HG03175 (cell line): Measurements from ENCODE around the gene INAFM1.
A peak's percentile ranks its signal among the peaks of the same experiment; 100 is the strongest.

Experiments
- ATAC-seq: cut with Tn5 transposase; IDR thresholded peaks from one replicate; pipeline ENCODE4 v1.9.1; 2021; ENCODE audit warnings: mild to moderate bottlenecking, moderate library complexity; ENCODE audit not compliant: unreplicated experiment

Gene INAFM1

DNA sequence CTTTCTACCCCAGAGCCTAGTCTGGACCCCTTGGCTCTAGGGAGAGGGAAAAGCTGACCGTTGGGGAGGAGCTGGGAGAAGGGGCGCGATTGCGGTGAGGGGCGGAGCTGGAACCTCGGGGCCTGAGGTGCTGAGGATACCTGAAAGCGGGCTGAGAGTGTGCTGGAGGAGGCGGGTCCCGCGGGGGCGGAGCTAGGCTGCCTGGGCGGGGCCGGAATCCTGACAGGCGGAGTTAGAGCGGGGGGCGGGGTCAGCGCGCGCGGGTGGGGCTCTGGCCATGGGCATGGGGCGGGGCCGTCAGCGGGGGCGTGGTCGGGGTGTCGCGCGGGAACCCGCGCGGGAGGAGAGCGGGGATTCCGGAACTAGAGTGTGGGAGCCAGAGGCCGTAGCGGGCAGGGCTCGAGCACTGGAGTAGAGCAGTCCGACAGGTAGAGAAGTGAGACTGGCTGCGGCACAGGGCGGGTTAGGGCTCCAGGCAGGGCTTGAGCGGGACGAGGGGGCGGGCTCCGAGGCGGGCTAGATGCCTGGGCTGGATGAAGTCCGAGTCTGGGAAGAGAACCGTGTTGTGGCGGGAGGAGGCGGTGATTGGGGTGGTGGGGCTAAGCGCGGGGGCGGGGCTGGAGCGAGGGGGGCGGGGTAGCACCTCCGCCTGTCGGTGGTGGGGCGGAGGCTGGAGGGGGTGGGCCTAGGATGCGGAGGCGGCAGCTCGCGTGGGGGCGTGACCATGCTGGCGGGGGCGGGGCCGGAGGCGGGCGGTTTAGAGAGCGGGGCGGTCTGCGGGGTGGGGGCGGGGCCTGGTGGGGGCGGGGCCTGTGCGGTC, at the start of gene INAFM1:
Gene INAFM1, plus strand, starts transcription at position 815 of the 820 bp plus-strand sequence. CDS start 35 bp downstream, outside the sequence.
- ATAC-seq, result peak; percentile 62

DNA sequence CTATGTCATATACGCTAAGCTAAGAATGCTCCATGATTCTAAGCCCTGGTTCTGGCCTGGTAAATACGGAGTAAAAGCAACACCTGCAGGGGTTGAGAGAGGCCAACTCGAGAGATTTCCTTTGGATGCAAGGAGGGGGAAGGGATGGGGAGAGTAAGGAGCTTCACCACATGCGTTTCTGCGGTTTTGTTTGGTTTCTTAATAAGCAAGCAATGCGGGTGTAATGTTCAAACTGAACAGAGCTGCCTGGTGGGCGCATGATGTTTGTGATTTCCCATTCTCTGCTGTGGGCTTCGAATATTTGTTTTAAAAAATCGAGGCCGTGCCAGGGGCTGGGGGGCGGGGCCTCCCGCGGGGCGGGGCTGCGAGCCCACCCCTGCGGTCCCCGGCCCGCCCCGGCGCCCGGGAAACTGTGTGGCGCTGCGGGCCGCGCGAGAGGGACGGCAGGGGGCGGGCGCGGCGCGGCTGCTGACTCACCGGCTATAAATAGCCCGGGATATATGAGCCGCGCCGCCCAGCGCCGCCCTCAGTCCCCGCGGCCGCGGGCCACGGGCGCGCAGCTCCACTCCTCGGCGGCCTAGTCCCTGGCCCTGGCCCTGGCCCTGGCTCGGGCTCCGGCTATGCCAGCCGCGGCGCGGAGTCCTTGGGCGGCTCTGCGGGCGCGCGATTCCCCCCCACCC, 48.8 kb upstream of the INAFM1 start:
- peak; percentile 46 for ATAC-seq

- ATAC-seq, result peak; percentile 28
Measured at GRCh38 chr19:47226426-47227351, 48.0 kb upstream of the INAFM1 start.

GRCh38 chr19:47227352-47228167, 47.1 kb upstream of the INAFM1 start:
- no peak for ATAC-seq

- no peak for ATAC-seq
Measured at GRCh38 chr19:47228168-47228936, 46.3 kb upstream of the INAFM1 start.

- no peak for ATAC-seq
Measured at GRCh38 chr19:47228937-47229675, 45.6 kb upstream of the INAFM1 start.

GRCh38 chr19:47229676-47230053, 45.0 kb upstream of the INAFM1 start:
- ATAC-seq, result no peak

DNA sequence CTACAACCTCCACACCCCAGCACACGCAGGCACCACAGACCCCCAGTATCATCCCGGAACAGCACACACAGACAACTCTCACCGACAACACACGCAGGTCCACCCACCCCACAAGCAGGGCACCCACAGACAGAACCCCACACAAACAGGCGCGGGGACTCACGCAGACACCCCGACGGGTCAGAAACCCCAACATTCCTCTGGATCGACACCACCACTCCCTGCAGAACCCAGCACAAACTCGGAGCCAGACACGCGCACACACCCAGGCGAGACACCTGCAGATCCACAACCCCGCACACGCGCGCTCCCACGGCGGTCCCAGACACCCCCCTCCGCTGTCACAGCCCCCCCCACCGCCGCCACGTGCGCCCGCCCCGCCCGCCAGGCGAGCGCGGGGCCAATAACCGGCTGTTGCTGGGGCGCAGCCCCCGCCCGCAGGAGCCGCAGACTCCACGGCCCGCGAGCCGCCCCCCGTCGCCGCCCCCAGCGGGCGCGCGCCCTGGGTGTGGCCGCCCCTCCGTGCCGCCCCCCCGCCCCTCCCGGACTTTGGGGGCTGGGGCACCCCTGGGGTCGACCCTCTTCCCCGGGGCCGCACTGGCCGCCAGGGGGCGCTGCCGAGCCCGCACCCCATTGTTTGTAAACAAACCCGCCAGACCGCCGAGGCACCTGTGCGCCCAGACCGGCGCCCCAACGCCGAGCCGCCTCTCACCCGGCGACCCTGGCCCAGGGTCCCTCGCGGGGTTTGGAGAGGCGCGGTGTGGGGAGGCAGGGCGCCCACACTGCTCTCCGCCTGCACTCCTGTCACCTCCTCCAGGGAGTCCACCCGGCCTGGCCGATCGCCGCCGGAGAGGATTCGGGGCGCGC, 44.4 kb upstream of the INAFM1 start:
- peak; percentile 28 for ATAC-seq

- ATAC-seq, result peak; percentile 22
Measured at GRCh38 chr19:47230921-47231214, 43.8 kb upstream of the INAFM1 start, which contains the start of gene BBC3. Gene BBC3 (minus strand): TSS chr19:47231199. CDS start chr19:47228431, 2,768 bp downstream.

GRCh38 chr19:47231215-47232054, 43.2 kb upstream of the INAFM1 start:
- peak; percentile 33 for ATAC-seq

DNA sequence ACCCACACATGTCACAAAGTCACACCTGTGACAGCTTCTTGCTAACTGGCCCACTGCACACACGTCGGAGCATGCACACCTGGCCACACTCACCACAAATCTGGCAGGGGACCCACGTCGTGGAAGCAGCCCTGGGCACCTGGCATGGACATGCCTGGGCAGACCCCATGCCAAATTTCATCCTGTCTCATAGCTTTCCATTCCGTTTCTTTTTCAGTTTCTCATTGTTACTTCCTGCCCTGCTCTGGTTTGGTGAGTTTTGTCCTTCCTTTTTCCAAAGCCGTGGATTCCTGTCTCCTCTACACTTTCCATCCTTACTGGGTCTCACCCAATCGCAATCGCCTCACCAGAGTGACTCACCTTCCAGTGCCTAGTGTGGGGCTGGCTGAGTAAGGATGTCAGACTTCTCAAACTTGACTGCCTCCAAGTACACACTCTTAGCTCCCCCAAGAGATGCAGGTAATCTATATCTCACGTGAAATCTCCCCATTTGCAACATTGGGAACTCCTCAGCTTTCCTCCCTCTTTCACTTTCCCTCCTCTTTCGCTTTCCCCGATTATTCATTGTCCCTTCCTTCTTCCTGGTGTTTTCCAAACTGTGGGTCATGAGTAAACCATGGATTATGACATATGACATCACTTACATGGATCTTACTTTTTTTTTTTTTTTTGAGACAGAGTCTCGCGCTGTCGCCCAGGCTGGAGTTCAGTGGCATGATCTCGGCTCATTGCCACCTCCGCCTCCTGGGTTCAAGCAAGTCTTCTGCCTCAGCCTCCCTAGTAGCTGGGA, 42.1 kb upstream of the INAFM1 start:
- no peak for ATAC-seq

DNA sequence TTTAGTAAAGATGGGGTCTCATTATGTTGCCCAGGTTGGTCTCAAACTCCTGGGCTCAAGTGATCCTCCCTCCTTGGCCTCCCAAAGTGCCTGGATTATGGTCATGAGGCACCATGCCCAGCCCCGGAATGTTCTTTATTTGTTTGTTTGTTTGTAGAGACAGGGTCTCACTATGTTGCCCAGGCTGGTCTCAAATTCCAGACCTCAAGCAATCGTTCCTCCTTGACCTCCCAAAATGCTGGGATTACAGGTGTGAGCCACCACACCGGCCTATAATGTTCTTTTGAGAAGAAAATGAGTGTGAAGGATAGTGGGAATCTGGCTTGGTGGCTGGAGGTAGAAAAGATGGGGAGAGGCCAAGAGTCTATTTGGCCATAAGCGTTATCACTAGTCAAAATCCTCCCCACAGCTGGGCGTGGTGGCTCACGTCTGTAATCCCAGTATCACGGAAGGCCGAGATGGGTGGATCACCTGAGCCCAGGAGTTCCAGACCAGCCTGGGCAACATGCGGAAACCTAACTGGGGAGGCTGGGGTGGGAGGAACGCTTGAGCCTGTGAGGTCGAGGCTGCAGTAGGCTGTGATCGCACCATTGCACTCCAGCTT, 38.5 kb upstream of the INAFM1 start:
- no peak for ATAC-seq

DNA sequence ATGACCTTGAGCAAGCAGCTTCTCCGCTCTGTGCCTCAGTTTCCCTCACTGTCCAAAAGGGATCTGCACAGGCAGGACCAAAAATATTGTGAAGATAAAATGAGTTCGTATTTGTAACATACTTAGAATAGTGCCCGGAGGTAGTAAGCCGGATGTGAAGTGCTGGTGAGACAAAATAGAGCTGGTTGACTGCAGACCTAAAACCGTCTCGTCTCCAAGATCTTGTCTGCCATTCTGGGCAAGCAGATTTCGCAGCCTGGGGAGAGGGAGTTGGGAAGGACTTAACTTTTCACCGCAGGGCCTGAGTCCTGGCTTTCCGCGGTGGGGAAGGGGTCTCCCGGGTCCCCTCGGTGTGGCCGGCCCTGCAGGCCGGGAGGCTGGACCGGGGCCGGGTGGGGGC, 35.5 kb upstream of the INAFM1 start:
- ATAC-seq, result no peak

GRCh38 chr19:47239610-47240296, 34.9 kb upstream of the INAFM1 start:
- ATAC-seq, result no peak

DNA sequence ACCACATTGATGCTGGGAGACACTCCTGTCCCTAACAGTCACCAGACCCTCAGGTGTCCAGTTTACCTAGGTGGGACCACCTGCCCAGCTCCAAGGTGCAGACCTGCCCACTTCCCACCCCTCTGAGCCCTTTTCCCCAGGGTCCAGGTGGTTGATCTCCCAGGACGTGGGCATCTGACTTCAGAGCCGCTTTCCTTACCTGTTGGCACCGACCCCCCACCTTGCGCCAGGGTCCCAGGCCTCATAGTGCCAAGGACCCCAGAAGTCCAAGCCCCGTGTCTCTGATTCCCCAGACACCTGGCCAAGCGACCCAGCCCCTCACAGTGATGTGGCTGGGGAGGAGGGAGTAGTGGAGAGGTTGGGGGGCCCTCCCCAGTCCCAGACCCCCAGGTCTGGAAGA, 34.1 kb upstream of the INAFM1 start:
- ATAC-seq, result no peak
